ENCODE results near the gene HSPB7.

DNA sequence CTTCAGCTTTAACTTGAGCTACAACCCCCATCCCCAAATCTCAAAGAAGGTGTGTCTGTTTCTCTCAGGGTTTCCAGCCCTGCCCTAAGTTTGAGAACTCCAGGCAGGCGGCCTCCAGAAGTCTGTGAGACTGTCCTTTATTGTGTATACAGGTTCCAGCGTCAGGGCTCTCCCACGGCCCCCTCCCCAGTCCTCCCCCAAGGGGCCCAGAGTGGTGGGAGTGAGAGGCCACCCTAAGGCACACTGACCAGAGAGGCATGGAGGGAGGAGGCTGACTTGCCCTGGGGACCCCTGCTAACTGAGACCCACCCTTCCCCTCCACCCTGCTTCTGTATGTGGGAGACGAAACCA is 4.0 kb downstream of the HSPB7 start:
- TF ChIP-seq, protein P1, sequence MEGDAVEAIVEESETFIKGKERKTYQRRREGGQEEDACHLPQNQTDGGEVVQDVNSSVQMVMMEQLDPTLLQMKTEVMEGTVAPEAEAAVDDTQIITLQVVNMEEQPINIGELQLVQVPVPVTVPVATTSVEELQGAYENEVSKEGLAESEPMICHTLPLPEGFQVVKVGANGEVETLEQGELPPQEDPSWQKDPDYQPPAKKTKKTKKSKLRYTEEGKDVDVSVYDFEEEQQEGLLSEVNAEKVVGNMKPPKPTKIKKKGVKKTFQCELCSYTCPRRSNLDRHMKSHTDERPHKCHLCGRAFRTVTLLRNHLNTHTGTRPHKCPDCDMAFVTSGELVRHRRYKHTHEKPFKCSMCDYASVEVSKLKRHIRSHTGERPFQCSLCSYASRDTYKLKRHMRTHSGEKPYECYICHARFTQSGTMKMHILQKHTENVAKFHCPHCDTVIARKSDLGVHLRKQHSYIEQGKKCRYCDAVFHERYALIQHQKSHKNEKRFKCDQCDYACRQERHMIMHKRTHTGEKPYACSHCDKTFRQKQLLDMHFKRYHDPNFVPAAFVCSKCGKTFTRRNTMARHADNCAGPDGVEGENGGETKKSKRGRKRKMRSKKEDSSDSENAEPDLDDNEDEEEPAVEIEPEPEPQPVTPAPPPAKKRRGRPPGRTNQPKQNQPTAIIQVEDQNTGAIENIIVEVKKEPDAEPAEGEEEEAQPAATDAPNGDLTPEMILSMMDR (IDR thresholded peaks at IDR 0.05; ENCODE audit: low read depth, low read length), result no peak
- TF ChIP-seq EZH2phosphoT487 (IDR thresholded peaks at IDR 0.05; ENCODE audit: low read depth), result no peak

Data from OCI-LY3 (cell line).